ENCODE results near the gene C15orf39.

DNA sequence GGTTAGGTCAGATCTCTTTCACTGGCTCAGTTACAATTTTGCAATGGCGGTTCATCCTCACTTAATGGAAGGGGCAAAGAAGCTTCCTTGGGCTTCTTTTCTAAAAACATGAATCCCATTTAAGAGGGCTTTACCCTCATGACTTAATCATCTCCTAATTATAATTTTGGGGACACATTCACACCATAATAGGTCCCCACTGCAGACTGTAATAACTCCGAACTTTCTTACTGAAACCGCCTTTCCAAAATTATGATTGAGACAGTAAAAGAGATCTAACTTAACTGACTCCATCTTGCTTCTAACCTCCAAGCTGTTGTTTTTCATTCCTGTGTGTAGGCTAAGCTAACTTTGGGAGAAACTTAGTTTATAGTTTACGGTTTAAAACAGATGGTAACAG is 33.3 kb upstream of the C15orf39 start:
- TF ChIP-seq CTCF (conservative IDR thresholded peaks at IDR 0.05) (no peak), EZH2 (IDR thresholded peaks at IDR 0.05; ENCODE audit: low read depth) (no peak)
